Natural killer cell (primary cell): ENCODE data around the gene PTPRM. TPM values are rescaled to one million over a fixed set of nuclear protein-coding genes. Genes with fewer than 3 reads are reported as not detected.

Source experiments
- ATAC-seq, 3 donors: fragments of 150-1000 bp in 2 of 3; fragments of 200-7000 bp in 1 of 3; cut with Tn5 transposase; 1 replicate in 1 of 3; 2 replicates in 2 of 3; pipeline ENCODE4 v1.10.0; 2021; ENCODE audit warnings: mild to moderate bottlenecking in 2 of 3, moderate library complexity in 2 of 3
- DNase-seq, 2 donors: peaks; one replicate each; pipeline versions ENCODE4 v3.0.0 to v3.0.0-alpha.2; 2013 to 2021; ENCODE audit warnings: mixed read lengths in 1 of 2
- H3K27ac ChIP-seq: one replicate; pipeline ENCODE4 v1.5.1; 2013; ENCODE audit warnings: mild to moderate bottlenecking, low read length
- H3K27me3 ChIP-seq: one replicate; pipeline ENCODE4 v1.6.1; 2013; ENCODE audit warnings: low read length; ENCODE audit not compliant: control insufficient read depth, insufficient read depth
- H3K36me3 ChIP-seq: one replicate; pipeline ENCODE4 v1.6.1; 2013; ENCODE audit warnings: low read length; ENCODE audit not compliant: control insufficient read depth, insufficient read depth
- H3K4me1 ChIP-seq: one replicate; pipeline ENCODE4 v1.6.1; 2013; ENCODE audit warnings: low read length; ENCODE audit not compliant: control insufficient read depth, insufficient read depth
- H3K4me3 ChIP-seq: one replicate; pipeline ENCODE4 v1.5.1; 2013; ENCODE audit warnings: low read length
- H3K9me3 ChIP-seq: one replicate; pipeline ENCODE4 v1.6.1; 2013; ENCODE audit warnings: low read length; ENCODE audit not compliant: control insufficient read depth, insufficient read depth
- H3K27ac Mint-ChIP-seq, 2 donors: one replicate each; pipeline ENCODE4 v1.8.0; 2022; ENCODE audit warnings: mild to moderate bottlenecking in 2 of 2, mixed read lengths in 2 of 2, moderate library complexity in 1 of 2
- H3K27me3 Mint-ChIP-seq, 2 donors: one replicate each; pipeline ENCODE4 v1.8.0; 2022; ENCODE audit warnings: low read depth in 2 of 2, mixed read lengths in 2 of 2
- H3K36me3 Mint-ChIP-seq: one replicate; pipeline ENCODE4 v1.8.0; 2022; ENCODE audit warnings: mixed read lengths
- H3K4me1 Mint-ChIP-seq, 2 donors: one replicate each; pipeline ENCODE4 v1.8.0; 2022; ENCODE audit warnings: mixed read lengths in 2 of 2
- H3K4me3 Mint-ChIP-seq: one replicate; pipeline ENCODE4 v1.8.0; 2022; ENCODE audit warnings: mild to moderate bottlenecking, moderate library complexity, mixed read lengths
- H3K9me3 Mint-ChIP-seq, 2 donors: one replicate each; pipeline ENCODE4 v1.8.0; 2022; ENCODE audit warnings: mixed read lengths in 2 of 2
- WGBS: methylation state at CpG from one replicate; pipeline ENCODE4 v1.1.7; 2013; ENCODE audit warnings: missing lambda C conversion rate; ENCODE audit not compliant: insufficient coverage; 5-methylcytosine and 5-hydroxymethylcytosine counted together
- intact Hi-C: fragments of 100-400 bp; cut with micrococcal nuclease; formaldehyde crosslinking; loops from one replicate; pipeline ENCODE4 v1.14.2; 2022
- total RNA-seq, 4 donors: library from RNA; stranded (reverse); fragments of 120-200 nt in 1 of 4; gene quantifications; one replicate each; pipeline versions ENCODE4 v1.2.3 to v1.2.4, GENCODE V29; 2013 to 2022
- TF ChIP-seq, protein P1 (sequence below): fragments of 200-600 bp; IDR thresholded peaks from one replicate; pipeline ENCODE4 v1.8.0; 2022; ENCODE audit warnings: antibody characterized with exemption

PTPRM gene
- total RNA-seq, 3 donors from 2014 or later (not counting 1 experiment from before 2014, with no cell fraction given): 5.0 to 13.2 (median 12.1) TPM

DNA sequence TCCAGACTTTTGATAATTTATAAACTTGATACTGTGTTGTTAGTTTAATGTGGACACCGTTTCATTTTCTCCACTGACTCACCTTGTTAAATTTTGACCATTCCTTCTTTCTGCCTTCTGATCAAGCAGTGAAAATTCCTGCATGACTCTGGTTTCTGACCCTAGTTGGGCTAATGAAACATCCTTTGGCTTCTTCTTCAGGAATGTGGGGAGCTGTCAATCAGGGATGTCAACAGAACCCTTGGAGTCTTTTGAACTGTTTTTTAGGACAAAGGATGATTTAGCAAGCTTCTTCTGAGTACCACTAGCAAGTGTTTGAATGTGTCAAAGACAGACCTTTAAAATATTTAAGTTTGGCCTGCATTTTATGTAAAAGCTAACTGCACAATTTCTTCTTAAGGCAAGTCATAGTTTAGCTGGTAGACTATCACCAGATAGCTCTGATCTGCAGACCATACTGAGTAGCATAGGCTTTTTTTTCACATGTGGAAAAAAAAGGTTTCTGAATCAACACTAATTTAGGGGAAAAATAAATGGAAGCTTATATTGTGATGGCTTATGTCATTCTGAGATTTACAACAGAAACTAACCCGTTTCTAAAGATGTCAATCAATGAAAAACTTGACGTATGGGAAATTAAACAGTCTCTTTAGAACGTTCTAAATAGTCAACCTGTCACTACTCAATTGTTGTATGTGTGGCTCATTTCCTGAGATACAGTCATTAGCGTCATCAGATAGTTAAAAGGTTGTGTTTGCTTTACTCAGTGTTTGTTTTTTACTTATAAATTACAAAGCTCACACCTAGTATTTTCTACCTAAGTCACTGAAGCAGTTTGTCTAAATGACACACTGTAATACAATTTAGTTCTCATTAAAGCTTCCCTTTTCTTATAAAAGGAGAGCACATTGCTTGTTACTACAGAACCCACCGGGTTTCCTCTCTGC lies 311.4 kb downstream of the PTPRM start:
- no peak overlapping the region for H3K27ac ChIP-seq
- H3K9me3 ChIP-seq: no peaks in the 10 kb centered on the region
- Mint-ChIP-seq H3K4me3 (no peak overlapping the region), H3K4me1 (no peaks in the 10 kb centered on the region), H3K27ac (no peak overlapping the region), H3K9me3 (peaks cover 0 to 6% of the 10 kb centered on the region in 2 donors), H3K27me3 (no peaks in the 10 kb centered on the region), H3K36me3 (no peaks in the 10 kb centered on the region)
- no peak overlapping the region for H3K4me3 ChIP-seq
- peak in 1 of 2 donors; percentile 4 for DNase-seq
- no peaks in the 10 kb centered on the region for H3K27me3 ChIP-seq
- WGBS: 76% methylated on average over 5 of the region's 6 CpGs
- intact Hi-C loops: no loop called here
- no peaks in the 10 kb centered on the region for H3K4me1 ChIP-seq
- H3K36me3 ChIP-seq: no peaks in the 10 kb centered on the region
- TF ChIP-seq, protein P1, sequence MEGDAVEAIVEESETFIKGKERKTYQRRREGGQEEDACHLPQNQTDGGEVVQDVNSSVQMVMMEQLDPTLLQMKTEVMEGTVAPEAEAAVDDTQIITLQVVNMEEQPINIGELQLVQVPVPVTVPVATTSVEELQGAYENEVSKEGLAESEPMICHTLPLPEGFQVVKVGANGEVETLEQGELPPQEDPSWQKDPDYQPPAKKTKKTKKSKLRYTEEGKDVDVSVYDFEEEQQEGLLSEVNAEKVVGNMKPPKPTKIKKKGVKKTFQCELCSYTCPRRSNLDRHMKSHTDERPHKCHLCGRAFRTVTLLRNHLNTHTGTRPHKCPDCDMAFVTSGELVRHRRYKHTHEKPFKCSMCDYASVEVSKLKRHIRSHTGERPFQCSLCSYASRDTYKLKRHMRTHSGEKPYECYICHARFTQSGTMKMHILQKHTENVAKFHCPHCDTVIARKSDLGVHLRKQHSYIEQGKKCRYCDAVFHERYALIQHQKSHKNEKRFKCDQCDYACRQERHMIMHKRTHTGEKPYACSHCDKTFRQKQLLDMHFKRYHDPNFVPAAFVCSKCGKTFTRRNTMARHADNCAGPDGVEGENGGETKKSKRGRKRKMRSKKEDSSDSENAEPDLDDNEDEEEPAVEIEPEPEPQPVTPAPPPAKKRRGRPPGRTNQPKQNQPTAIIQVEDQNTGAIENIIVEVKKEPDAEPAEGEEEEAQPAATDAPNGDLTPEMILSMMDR: no peak
- no peak for ATAC-seq

DNA sequence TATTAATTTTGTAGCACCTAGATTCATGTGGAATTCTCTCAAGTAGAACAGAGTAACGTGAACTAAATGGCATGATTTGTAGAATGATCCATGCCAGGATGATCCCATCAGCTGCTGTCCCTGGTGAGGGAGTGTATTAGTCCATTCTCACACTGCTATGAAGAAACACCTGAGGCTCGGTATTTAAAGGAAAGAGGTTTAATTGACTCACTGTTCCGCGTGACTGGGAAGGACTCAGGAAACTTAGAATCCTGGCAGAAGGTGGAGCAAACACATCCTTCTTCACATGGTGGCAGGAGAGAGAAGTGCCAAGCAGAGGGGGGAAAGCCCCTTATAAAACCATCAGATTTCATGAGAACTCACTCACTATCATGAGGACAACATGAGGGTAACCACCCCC lies 312.6 kb downstream of the PTPRM start:
- intact Hi-C loops: no loop called here
- Histone ChIP-seq H3K9me3 (no peaks in the 10 kb centered on the region), H3K36me3 (no peaks in the 10 kb centered on the region), H3K27me3 (no peaks in the 10 kb centered on the region), H3K4me3 (no peak overlapping the region), H3K27ac (no peak overlapping the region), H3K4me1 (no peaks in the 10 kb centered on the region)
- Mint-ChIP-seq H3K4me1 (no peaks in the 10 kb centered on the region), H3K27ac (no peak overlapping the region), H3K9me3 (peaks cover 0 to 6% of the 10 kb centered on the region in 2 donors), H3K4me3 (no peak overlapping the region), H3K27me3 (no peaks in the 10 kb centered on the region), H3K36me3 (no peaks in the 10 kb centered on the region)
- TF ChIP-seq, protein P1: no peak
- ATAC-seq (no peak), DNase-seq (no peak)
- 91% methylated on average over 4 of the region's 4 CpGs for WGBS

DNA sequence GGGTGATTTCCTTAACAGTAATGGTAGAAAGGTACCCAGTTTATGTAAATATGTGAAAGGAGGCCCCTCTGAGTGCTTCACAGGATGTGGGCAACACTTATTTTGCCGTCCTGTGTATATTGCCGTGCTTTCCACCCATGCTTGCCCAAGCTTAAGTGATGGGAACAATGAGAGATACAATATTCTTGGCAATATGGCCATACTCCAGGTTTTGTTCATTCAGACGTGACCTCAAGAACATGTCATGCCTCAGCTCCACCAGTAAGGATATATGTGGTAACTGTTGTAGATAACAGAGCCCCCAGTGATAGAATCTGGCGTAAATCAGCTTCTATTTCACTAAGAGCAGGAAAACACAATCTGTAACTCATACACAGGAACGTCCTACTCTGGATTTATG lies 318.7 kb downstream of the PTPRM start:
- ATAC-seq (peak in 1 of 3 donors; percentile 67), DNase-seq (peak in 1 of 2 donors; percentile 28)
- peaks cover 0 to 16% of the 10 kb centered on the region in 2 donors for H3K4me1 Mint-ChIP-seq
- H3K9me3 ChIP-seq: no peaks in the 10 kb centered on the region
- H3K27ac Mint-ChIP-seq: no peak overlapping the region
- H3K4me3 ChIP-seq: no peak overlapping the region
- no peaks in the 10 kb centered on the region for H3K27me3 ChIP-seq
- intact Hi-C loops: no loop called here
- WGBS: 59% methylated on average over 5 of the region's 5 CpGs
- no peaks in the 10 kb centered on the region for H3K27me3 Mint-ChIP-seq
- no peaks in the 10 kb centered on the region for H3K36me3 Mint-ChIP-seq
- H3K36me3 ChIP-seq: no peaks in the 10 kb centered on the region
- no peak overlapping the region for H3K4me3 Mint-ChIP-seq
- H3K27ac ChIP-seq: no peak overlapping the region
- no peaks in the 10 kb centered on the region for H3K4me1 ChIP-seq
- TF ChIP-seq, protein P1: no peak
- H3K9me3 Mint-ChIP-seq: no peaks in the 10 kb centered on the region
